HL-60/S4 treated with retinoic acid at 250 ng/mL for 4 days and 3 days (cell line): ENCODE measurements around the gene SYTL1.

Experiments
- in situ Hi-C: fragments of 300-500 bp; cut with MboI; formaldehyde crosslinking; loops from 2 replicates; pipeline ENCODE4 v1.7.0; 2022; ENCODE audit warnings: low sequenced_read_pairs

SYTL1 gene

GRCh38 chr1:27346357-27346756 is 4.5 kb downstream of the SYTL1 start:
- in situ Hi-C loops: no loop called here

- in situ Hi-C loops: no loop called here
These were observed 5.3 kb downstream of the SYTL1 start for GRCh38 chr1:27346991-27347624.

- in situ Hi-C loops: no loop called here
These were observed 7.3 kb downstream of the SYTL1 start for GRCh38 chr1:27348861-27349783.

- in situ Hi-C loops: no loop called here
These were observed 8.2 kb downstream of the SYTL1 start for GRCh38 chr1:27349784-27350662.

GRCh38 chr1:27350663-27351540 is 9.1 kb downstream of the SYTL1 start:
- in situ Hi-C loops: no loop called here

- in situ Hi-C loops: no loop called here
These were observed 9.8 kb downstream of the SYTL1 start for GRCh38 chr1:27351541-27352107.

GRCh38 chr1:27353166-27353565 is 11.3 kb downstream of the SYTL1 start:
- in situ Hi-C loops: no loop called here

GRCh38 chr1:27353629-27354028 is 11.8 kb downstream of the SYTL1 start:
- in situ Hi-C loops: no loop called here

GRCh38 chr1:27355683-27356082 is 13.9 kb downstream of the SYTL1 start:
- in situ Hi-C loops: no loop called here

- in situ Hi-C loops: no loop called here
These were observed 14.4 kb downstream of the SYTL1 start for GRCh38 chr1:27356277-27356618.

GRCh38 chr1:27356619-27357280 is 14.9 kb downstream of the SYTL1 start:
- in situ Hi-C loops: no loop called here

GRCh38 chr1:27357281-27358037 is 15.6 kb downstream of the SYTL1 start:
- in situ Hi-C loops: no loop called here

- in situ Hi-C loops: no loop called here
These were observed 16.5 kb downstream of the SYTL1 start for GRCh38 chr1:27358038-27358927.

- in situ Hi-C loops: no loop called here
These were observed 17.1 kb downstream of the SYTL1 start for GRCh38 chr1:27358928-27359313.

- in situ Hi-C loops: no loop called here
These were observed 18.0 kb downstream of the SYTL1 start for GRCh38 chr1:27359822-27360158.

GRCh38 chr1:27360159-27361043 is 18.6 kb downstream of the SYTL1 start:
- in situ Hi-C loops: no loop called here

- in situ Hi-C loops: no loop called here
These were observed 19.2 kb downstream of the SYTL1 start for GRCh38 chr1:27361044-27361402.
